GM18909 (cell line): ENCODE measurements around the gene NFYB.
"Not testable (repeated sequence)": the region's sequence is repeated elsewhere in the genome, so short reads cannot be mapped to it uniquely, and the experiment has no call there.

Source experiments
- ATAC-seq: cut with Tn5 transposase; IDR thresholded peaks from one replicate; pipeline ENCODE4 v1.9.1; 2021; ENCODE audit warnings: mild to moderate bottlenecking; ENCODE audit not compliant: unreplicated experiment, poor library complexity

Gene NFYB

DNA sequence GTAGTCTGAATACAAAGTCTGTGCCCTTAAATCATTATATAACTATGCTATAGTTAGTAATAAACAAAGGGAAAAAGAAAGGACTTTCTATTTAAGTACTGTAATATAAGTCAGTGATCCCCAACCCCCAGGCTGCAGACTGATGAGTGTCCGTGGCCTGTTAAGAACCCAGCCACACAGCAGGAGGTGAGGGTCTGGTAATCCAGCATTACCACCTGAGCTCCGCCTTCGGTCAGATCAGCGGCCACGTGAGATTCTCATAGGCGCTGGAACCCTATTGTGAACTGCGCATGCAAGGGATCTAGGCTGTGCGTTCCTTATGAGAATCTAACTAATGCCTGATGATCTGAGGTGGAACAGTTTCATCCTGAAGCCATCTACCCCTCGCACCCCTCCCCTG, 15.7 kb downstream of the NFYB start:
- ATAC-seq, result no peak

- no peak for ATAC-seq
These were observed 17.0 kb downstream of the NFYB start for GRCh38 chr12:104121001-104121400.

GRCh38 chr12:104115587-104115975, 22.4 kb downstream of the NFYB start:
- ATAC-seq, result no peak

DNA sequence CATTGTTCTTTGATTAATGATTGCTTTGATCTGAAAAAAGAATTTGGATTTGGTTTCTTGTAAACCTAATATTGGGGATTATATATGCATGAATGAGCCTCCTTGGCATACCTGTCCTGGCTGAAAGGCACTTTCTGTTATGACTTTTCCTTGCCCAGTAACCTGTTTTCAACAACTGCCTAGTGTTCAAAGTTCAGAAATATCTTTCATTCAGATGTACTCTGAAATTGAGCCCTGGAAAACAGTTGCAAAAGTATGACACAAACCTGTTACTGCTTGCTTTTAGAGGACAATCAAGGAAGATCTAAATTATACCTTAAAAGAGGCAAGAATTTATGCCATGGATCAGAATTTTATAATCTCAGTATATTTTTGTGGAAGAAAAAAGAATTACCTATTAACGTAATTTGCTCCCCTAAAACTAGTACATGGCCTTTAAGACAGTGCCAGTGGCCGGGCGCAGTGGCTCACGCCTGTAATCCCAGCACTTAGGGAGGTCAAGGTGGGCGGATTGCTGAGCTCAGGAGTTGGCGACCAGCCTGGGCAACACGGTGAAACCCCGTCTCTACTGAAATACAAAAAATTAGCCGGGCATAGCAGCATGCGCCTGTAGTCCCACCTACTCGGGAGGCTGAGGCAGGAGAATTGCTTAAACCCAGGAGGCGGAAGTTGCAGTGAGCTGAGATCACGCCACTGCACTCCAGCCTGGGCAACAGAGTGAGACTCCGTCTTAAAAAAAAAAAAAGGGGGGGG, 23.0 kb downstream of the NFYB start:
- not testable (repeated sequence) for ATAC-seq

DNA sequence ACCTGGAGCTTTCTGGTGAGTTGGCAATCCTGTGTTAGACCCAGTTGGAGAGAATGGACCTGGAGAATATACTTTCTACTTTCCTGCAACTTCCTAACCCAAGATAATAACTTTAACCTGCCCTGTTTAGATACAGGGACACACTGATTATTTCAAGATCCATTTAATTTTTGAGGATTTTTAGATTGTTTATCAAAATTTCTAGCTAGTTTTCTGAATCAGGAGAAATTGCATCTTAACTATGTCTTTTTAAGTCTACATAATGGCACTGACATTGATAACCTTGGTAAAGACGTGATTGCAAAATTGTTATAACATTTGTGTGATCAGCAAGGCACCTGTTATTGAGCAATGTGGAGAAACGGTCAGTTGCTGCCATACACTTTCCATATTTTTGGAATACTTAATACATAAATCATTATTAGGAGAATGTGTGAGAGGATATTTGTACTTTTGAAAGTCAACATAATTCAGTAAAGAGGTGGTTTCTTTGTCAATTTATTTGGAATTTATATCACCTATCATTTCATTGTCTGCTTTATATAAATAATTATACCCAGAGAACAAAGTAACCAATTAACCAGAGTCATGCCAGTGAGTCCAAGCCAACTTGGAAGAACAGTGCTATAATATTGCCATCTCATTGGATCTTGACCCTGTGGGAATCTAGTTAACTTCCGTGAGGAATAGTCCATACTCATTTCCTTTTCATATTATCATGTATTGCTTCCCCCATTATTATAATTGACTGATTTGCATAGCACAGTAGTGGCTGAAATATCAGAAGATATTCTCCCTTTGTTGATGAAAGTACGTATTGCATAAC, 28.4 kb downstream of the NFYB start:
- ATAC-seq, result no peak

DNA sequence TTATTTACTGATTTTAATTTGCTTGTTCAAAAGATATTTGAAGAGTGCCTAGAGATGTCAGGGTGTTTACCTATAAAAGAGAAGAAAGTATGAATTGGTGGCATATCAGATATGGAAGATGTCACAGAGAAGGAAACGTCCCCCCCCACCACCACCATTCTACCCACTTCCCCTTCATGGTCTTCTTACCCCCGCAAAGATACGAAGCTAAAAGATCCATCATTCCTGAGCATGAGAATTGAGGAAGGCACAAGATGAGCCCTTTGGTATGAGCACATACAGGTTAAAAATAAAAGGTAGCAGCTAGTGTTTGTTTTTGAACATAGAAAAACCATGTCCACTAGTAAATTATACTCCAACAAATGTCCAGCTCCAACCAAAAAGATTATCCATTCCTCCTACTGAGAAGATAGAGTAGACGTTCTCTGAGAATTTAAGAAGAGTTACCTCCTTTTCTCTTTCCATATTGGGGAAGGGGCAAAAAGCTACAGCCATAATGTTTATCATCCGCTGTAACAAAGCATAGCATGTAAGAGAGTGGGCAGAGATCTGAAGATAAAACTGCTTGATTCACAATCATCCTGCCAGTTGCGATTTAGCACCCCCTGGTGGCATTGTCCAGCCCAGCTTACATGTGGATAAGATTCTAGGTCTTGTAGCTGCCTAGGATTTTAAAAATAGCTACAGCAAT, 29.1 kb downstream of the NFYB start:
- ATAC-seq, result no peak

- ATAC-seq, result no peak
These were observed 31.0 kb downstream of the NFYB start for GRCh38 chr12:104106965-104107364.

GRCh38 chr12:104105461-104105860, 32.5 kb downstream of the NFYB start:
- no peak for ATAC-seq

DNA sequence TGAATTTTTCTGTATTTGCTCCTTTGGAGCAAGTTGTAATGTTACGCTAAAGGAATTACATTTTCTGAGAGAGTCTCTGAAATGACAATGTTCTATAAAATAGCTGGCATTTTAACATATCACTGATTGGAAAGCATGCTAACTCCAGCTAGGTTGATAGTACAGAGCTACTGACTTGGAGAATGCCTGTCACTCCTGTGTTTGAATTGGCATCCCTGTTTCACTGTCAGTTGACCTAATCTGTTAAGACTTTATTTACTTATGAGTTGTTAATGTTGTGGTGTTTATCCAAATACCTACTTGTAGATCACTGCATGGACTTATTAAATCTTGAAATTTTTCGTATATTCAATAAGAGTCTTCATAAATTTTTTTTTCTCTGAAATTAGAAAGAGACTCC, 40.1 kb downstream of the NFYB start:
- no peak for ATAC-seq

DNA sequence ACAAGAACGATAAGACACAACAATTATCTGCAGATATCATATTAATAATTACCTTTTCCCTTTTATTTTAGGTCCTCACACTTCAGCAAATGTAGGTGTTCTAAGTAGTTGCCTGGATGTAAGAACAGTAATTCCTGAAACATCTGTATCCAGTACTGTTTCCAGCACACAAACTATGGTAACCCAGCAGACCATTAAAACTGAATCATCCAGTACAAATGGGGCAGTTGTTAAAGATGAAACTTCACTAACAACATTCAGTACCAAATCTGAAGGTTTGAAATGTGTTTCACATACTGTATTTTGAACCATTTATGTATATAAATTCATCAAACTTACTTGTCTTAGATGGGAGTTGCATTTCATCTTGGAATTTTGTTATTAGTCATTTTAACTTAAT, 42.7 kb downstream of the NFYB start:
- no peak for ATAC-seq

DNA sequence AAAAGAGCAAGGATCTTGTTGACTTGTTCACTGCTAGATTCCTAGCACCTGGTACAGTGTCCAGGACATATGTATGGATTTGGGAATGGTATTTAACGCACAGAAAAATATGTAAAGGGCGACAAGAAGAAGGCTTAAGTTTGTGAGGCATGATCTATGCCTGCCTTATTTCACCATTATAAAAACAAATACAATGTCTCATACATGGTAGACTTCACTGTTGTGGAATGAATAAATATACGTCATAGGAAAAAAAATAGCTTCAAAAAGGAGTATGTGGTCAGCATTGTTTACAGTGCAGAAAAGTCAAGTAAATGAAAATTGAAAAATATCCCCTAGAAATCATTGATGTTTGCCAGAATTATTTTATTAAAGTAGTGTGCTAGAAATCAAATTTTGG, 43.7 kb downstream of the NFYB start:
- no peak for ATAC-seq

GRCh38 chr12:104091136-104091535, 46.9 kb downstream of the NFYB start:
- ATAC-seq, result no peak

GRCh38 chr12:104090685-104091084, 47.3 kb downstream of the NFYB start:
- ATAC-seq, result no peak

DNA sequence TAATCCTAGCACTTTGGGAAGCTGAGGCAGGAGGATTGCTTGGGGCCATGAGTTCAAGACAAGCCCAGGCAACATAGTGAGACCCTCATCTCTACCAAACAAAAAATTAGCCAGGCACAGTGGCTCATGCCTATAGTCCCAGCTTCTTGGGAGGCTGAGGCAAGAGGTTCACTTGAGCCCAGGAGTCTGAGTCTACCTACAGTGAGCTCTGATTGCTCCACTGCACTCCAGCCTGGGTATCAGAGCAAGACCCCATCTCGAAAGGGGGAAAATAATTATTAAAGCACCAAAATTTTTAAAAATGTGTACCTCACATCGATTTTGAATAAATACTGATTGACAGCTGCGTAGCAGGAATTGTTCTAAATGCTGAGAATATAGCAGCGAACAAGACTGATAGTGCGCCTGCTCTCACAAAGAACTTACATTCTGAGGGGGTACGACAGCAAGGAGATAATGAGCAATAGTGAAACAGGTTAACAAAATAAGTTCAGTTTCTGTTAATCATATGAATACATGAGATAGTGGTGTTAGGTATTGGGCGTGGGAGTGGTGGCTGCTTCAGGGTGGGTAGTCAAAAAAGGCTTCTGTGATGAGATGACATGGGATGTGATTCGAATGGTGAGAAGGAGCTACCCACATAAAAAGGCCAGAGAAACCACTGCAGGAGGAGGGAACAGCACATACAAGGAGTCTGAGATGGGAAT, 54.1 kb downstream of the NFYB start:
- ATAC-seq, result no peak

DNA sequence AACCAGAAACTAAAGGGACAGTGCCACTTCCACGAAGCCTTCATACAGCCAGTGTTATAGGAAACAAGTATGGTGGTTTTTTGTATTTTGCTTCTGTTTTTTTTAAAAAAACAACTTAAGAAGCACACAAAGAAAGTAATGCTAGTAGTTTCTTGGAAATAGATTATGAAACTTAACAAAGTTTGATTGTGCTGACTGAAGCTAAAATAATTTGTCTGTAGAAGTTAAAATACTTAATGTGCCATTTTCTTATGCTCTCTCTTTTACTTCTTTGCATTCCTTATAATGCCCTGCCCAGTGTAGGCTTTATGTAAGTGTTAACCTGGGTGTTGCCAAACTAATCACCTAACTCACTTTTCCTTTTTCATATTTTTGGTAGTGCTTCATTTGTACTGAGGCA, 57.2 kb downstream of the NFYB start:
- no peak for ATAC-seq

DNA sequence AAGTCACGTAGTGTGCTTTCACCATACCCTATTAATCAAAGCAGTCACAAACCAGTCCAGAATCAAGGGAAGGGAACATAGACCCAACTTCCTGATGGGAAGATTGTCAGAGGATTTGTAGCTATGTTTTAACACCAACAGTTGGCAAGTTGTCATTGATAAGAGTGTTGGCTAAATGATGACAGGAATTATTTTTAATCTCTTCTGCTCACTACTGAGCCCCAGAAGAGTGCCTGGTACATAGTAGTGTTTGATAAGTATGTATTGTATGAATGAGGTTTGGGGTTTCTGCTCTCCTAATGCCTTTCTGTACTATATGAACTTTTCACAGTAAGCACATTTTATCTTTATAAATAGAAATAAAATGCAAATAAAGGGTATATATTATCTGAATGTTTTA, 59.0 kb downstream of the NFYB start:
- no peak for ATAC-seq

- no peak for ATAC-seq
These were observed 64.3 kb downstream of the NFYB start for GRCh38 chr12:104073699-104074098.

DNA sequence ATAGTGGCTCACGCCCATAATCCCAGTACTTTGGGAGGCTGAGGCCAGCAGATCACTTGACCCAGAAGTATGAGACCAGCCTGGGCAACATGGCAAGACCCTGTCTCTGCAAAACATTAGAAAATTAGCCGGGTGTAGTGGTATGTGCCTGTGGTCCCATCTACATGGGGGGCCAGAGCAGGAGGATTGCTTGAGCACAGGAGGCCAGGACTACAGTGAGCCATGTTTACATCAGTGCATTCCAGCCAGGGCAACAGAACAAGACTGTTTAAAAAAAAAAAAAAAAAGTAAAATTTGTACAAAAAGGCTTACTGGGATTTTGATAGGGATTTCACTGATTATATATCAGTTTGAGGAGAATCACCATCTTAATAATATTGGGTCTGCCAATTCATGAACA, 65.9 kb downstream of the NFYB start:
- ATAC-seq, result no peak
